Epithelial cell of prostate (primary cell): Measurements from ENCODE around the gene EFCAB8.
"Not testable (repeated sequence)": the region's sequence is repeated elsewhere in the genome, so short reads cannot be mapped to it uniquely, and the experiment has no call there.

ENCODE experiments used
- DNase-seq: peaks from one replicate; pipeline ENCODE4 v3.0.0-alpha.2; 2011; ENCODE audit warnings: low read depth, low spot score
- H3K27ac ChIP-seq: fragments of 450-650 bp; 2 replicates; pipeline ENCODE4 v1.5.1; 2017; ENCODE audit warnings: mild to moderate bottlenecking

EFCAB8 gene

DNA sequence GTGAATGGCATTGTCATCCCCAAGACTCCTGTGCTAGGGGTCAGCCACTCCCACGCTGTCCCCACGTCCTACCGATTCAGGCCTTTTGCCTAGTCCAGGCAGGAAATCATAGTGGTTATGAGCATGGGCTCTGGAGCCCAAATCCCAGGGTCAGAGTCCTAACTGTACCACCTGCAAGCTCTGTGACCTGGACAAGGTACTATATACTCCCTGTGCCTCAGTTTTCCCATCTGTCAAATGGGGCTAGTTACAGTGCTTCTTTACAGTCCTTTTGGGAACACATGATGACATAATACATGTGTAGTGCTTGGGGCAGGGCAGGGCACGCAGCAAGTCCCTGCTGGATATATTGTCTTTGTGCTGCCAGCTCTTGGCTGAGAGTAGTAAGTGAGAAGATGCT, 27.2 kb downstream of the EFCAB8 start:
- no peak overlapping the region for H3K27ac ChIP-seq
- no peak for DNase-seq

DNA sequence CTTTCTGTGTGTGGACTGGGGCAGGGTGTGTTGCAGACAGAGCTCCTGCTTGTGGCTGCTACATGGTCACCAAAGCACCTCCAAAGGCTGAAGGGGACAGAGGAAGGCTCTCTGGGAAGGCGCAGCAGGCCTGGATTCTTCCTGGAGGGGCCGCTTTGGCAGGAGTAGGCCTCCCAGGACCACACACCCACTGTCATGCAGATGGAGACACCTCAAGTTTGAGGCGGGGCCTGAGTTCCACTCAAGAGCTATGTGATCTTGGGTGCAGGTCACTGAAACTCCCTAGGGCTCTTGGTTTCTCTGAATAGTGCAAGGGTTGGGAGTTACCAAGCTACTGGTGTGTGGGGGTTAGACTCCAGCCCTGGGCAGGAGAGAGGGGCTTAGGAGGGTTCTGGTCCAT, 27.9 kb downstream of the EFCAB8 start:
- no peak for DNase-seq

DNA sequence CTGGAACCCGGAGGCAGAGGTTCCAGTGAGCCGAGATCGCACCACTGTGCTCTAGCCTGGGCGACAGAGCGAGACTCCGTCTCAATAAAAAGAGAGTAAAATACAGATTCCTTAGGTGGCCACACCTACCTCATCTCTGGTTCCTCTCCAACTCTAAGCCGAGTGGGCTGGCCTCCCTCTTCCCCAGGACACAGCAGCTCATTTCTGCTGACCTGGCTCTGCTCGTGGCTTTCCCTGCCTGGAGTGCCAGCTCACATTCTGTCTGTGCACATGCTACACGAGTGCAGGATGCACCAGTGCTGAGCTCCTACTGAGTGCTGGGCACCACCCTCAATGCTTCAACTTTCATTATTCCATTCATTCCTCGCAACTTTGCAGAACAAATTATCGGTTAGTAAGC, 28.8 kb downstream of the EFCAB8 start:
- no peak for DNase-seq
- H3K27ac ChIP-seq = no peak overlapping the region

More for the DNA sequence above, 27.9 kb downstream of the EFCAB8 start:
- H3K27ac ChIP-seq = no peak overlapping the region

DNA sequence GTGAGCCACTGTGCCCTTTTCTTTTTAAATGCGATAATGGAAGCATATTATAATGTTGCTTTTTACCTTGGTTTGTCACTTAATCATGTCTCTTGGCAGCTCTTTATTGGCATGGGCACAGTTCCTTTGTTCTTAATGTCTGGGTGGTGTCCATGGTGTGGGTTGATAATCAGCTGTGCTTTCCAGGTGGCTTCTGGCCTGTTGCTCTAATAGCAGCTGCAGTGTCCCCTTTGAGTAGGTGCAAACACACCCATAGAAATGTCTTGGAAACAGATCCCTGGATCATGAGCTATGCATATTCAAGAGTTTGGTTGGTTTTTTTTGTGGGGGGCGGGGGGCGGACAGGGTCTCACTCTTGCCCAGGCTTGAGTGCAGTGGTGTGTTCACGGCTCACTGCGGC, 29.9 kb downstream of the EFCAB8 start:
- H3K27ac ChIP-seq = no peak overlapping the region
- DNase-seq = no peak

DNA sequence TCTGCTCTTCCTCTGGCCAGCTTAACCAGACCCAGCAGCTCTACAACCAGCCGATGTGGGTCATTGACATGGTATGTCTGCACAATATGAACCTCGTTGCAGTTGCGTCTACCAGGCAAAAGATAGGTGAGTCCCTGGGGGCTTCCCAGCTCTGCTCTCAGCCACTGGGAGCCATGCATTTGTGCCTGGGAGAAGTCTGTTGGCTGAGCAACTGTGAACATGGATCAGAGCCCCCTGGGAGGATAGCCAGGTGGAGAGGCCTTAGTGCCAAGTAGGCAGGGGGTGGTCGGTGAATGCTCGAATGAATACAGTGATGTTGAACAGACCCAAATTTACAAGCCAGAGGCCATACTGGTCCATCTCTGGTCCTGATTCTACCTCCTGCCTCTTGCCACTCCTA, 30.6 kb downstream of the EFCAB8 start:
- no peak for DNase-seq
- H3K27ac ChIP-seq = no peak overlapping the region

DNA sequence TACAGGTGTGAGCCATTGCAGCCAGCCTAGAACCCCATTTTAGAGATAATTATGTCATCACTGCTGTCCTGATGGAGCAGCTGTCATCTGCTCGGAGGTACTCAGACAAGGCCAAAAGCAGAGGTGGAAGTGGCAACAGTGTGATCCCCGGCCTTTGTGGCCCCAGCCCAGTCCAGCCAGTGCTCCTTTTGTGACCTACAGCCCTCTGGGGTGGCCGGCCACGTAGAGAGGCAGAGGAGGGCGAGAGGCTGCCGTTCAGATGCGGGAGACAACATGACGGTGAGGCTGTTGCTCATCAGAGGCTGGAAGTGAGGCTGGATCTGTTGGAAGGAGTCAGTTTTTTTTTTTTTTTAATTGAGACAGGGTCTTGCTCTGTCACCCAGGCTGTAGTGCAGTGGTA, 32.8 kb downstream of the EFCAB8 start:
- no peak for DNase-seq

DNA sequence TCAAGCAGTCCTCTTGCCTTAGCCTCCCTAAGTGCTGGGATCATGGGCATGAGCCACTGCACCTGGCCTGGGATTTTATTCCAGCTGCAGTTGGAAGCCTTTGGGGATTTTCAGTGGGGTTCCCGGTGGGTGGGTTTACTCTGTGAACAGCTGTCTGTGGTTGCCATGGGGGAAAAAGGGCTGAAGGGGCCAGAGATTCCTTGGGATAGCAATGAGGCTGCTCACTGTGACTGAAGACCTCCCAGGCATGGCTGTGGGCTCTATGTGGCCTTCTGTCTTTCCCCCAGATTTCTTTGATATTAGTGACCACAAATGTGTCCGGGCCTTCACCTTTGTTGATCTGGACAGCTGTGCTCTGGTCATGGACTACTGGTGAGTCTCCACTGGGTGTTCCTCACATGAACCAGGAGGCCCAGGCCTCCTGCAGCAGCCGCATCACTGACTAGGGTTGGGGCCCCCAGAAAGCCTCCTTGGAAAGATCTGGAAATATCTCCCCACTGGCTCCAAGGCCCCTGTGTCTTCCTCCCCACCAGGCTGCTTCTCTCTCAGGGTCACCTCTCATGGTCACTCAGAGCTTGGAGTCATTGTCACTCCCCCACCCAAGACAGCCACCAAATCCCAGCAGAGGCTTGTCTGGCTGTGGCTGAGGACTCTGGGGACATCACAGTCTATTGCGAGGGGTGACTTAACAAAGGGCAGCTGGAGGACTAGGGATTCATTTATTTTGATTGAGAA, 33.4 kb downstream of the EFCAB8 start:
- H3K27ac ChIP-seq = no peak overlapping the region
- DNase-seq = no peak

More for the DNA sequence above, 32.8 kb downstream of the EFCAB8 start:
- H3K27ac ChIP-seq = no peak overlapping the region

DNA sequence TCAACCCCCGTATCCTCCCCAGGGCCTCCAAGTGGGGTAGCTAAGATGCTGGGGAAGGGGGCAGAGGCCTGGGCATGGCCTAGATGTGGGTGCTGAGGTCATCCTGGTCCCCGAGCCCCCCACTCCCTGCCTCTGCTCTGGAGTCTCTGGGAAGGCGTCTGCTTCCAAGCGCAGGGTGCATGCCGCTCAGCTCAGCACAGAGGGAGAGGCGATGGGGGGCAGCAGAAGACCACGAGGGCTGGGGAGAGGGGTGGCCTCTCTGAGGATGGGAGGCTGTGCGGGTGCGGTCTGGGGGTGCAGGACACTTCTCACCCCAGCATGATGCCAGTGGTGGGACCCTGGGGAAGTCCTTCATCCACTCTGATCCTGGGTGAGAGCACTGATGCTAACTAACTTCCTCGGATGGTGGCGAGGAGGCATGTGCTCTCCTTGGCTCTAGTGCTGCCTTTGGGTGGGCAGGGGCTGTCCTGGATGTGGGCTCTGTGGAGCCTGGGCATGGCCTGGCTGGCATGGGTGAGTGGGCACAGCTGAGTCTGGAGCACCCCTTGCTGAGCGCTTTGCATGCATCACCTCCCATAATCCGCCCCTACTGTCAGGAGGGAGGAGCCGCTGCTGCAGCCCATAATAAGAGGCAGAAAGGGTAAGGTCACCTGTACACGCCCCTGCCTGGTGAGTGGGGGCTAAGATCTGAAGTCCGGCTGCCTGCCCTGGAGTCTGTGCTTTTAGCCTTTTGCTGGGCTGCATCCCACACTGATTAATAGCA, 34.7 kb downstream of the EFCAB8 start:
- no peak overlapping the region for H3K27ac ChIP-seq
- DNase-seq = no peak

DNA sequence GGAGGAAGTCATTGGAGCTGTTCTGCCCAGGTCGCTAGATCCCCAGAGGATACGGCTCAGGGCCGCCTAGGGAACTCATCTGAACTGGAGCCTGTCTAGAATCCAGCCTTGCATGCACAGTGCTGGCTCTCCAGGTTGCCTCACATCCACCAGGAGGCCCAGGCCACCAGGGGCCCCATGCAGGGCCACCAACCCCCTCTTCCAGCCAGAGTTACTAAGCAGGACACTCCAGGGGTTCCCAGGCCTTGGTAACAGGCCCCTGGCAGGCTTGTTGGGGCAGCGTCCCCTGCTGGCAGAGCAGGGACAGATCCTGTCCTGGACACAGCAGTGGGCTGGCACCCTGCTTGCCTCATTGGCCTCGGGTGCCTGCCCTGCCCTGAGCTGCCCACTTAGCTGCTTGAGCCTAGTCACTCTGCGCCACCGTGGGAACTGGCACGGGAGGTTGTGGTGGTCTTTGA, 35.3 kb downstream of the EFCAB8 start:
- H3K27ac ChIP-seq = no peak overlapping the region
- DNase-seq = no peak

DNA sequence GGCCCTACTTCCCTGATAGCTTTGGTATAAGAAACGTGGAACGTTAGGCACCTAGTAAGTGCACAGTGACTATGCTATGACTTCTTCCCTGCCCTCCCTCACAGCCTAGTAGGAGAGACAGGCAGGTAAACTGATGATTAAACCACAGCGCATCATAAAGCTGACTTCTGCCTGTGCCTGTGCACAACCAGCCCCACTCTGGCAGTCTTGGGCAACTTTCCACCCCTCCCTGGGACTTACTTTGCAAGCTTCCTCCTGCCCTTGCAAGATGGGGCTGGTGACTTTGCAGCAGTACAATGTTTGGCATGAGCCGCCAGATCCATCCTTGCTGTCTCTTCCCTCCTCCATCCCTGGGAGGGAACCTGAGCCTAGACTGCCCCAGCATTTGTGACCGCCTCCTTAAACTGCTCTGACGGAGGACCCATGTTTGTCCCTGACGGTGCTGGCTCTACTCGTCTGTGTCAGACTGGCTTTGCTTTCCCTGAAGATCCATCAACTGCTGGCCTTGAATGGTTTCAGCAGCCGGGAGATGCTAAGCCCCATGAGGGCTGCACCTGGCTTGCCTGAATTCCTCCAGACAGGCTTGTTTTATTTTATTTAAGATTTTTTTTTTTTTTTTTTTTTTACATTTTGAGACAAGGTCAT, 36.1 kb downstream of the EFCAB8 start:
- no peak overlapping the region for H3K27ac ChIP-seq
- DNase-seq = peak; percentile 81

DNA sequence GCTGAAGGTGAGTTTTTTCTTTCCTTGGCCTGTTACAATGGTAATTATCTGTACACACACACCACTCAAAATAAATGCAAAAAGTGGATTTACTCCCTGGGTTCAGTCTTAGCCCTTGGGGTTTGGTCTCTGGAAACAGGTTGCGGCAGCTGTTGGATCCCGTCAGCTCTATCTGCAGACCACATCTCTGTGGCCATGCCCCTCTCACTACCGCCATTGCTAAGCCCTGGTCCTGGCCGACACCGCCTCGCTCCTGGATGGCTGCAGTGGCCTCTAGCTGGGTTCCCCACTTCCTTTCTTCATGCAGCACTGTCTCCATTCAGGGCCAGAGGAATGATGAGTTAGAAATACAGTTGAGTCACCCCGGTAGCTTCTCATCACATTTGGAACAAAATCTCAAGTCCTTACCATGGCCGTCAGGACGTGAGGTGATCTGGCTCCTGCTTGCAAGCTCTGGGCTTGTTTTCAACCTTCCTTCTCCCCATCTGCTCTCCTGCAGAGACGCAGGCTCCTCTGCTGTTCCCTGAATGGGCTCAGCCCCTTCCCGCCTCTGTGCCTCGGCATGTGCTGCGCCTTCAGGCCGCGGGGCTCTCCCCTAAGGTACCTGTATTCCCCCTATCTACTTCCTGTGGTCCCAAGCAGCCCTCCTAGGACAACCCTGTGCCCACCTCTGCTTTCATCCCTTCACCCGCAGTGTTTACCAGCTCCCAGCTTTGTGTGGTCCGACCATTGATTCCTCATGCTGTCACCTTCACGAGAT, 38.0 kb downstream of the EFCAB8 start:
- DNase-seq = no peak
- H3K27ac ChIP-seq = no peak overlapping the region

DNA sequence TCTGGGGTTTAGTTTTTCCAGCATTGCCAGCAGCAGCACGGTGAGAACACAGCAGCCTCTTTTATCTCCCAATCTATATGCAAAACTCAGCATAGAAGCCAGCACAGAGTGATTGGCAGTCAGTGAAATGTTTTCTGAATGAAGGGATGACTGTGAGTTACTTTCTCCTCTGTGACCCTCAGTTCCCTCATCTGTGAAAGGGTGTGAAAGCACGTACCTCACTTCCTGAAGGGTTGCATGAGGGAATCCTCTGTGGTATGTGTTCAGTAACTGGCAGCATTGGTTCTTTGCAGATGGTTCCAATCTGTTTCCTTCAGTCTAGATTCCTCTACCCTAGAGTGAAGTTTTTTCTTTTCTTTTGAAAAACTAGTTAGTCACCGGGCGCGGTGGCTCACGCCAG, 40.0 kb downstream of the EFCAB8 start:
- no peak overlapping the region for H3K27ac ChIP-seq
- no peak for DNase-seq

DNA sequence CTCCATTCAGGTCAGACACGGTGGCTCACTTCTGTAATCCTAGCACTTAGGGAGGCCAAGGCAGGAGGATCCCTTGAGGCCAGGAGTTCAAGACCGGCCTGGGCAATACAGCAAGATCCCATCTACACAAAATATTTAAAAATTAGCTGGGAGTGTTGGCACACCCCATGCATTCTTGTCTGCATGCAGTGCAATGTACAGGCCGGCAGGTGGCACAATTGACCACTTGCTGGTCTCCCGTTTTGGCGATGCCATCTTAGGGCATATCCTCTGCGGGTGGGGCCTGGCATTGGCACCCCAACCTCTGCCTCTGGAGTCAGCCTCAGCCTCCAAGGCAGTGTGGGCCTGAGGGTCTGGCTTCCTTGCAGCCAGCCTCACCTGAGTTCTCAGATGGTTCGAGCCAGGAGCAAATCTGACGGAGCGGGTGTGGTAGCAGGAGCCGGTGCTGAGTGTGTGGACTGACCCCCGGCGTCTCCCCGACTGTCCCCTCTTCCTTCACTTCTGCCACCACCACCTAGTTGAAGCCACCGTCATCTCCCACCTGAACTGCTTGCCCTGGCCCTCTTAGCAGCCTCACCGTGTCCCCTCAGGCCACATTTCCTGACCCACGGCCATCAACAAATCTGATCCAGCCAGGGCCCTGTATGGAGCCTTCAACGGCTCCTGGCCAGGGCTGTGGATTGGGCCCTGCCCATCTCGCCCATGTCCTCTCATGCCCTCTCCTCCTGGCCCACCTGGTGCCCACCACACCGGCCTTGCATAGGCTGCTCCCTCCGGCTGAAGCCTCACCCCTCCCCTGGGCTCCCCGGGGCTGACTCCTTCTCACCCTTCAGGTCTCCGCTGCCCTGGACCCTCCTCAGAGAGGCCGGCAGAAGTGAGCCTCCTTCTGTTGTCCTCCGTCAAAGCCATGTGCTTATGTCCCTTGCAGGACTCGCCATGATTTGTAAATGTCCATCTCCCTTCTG, 44.0 kb downstream of the EFCAB8 start:
- no peak overlapping the region for H3K27ac ChIP-seq
- no peak for DNase-seq

DNA sequence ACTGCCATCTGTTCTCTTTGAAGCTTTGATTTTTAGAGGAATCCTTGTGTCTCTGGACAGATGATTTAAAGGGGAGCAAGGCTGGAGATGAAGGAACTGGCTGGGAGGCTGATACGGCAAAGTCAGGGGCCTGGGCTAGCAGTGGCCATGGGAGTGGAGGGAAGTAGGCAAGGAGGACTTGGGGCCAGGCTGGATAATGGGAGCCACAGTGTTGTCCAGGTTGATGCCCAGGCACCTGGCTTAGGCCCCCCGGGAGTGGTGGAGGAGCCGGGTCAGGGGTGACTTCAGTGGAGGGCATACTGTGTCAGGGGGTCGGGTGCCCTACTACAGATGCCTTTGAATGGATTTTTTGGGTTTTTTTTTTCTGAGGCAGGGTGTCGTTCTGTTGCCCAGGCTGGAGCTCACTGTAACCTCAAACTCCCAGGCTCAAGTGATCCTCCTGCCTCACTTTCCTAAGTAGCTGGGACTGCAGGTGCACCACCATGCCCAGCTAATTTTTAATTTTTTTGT, 45.0 kb downstream of the EFCAB8 start:
- DNase-seq = no peak
- H3K27ac ChIP-seq = no peak overlapping the region

DNA sequence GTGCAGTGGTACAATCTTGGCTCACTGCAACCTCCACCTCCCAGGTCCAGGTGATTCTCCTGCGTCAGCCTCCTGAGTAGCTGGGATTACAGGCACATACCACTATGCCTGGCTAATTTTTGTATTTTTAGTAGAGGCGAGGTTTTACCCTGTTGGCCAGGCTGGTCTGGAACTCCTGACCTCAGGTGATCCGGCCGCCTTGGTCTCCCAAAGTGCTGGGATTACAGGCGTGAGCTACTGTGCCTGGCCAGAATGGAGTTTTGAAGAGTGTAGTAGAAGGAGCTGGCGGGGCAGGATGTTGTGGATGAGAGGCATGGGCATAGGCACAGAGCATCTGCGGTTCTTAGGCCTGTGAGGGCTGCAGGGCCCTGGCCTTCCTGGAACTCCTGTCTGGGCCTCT, 46.0 kb downstream of the EFCAB8 start:
- not testable (repeated sequence) for DNase-seq, H3K27ac ChIP-seq

DNA sequence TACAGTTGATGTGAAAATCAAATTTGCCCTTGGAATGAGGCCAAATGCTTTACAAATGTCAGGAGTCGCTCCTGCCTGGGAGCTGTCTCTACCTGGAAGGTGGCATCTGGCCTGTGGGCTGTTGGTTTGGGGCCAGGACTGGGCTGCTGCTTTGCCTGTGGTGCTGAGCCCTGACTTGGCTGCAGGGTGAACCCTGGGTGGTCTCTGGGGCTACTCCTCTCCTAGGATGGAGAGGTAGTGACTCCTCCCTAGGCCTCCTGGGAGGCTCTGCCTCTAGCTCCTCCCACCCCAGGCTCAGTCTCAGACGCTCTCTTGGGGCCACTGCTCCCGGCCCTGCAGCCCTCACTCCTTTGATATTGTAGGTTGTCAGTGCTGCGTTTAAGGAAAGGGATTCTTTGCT, 47.5 kb downstream of the EFCAB8 start:
- no peak overlapping the region for H3K27ac ChIP-seq
- DNase-seq = no peak

DNA sequence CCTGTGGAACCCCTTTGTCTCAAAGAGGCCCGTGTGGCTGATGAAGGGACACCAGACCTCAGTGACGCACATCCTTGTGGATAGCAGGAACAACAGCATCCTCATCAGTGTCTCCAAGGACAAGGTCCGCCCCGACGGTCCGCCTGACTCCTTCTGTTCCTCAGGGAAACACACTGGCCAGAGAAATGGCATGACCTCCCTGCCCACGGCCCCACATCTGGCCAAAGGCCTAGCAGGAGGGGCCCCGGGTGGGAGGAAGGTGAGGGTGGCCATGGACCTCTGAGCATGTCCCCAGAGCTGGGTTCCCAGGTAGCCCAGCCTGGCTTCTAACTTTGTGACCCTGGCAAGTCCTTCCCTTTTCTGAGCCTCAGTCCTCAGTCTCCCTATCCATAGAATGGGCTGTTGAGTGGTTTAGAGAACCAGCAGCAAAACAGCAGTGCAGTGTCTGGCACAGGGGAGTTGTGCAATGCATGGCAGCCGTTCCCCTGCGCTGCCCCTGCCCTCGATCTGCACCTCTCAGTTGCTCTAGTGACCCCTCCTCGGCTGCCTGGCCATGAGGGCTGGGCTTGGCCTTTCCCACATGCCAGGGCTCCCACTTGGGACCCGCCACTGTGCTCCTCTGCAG, 48.3 kb downstream of the EFCAB8 start:
- H3K27ac ChIP-seq = no peak overlapping the region
- no peak for DNase-seq

DNA sequence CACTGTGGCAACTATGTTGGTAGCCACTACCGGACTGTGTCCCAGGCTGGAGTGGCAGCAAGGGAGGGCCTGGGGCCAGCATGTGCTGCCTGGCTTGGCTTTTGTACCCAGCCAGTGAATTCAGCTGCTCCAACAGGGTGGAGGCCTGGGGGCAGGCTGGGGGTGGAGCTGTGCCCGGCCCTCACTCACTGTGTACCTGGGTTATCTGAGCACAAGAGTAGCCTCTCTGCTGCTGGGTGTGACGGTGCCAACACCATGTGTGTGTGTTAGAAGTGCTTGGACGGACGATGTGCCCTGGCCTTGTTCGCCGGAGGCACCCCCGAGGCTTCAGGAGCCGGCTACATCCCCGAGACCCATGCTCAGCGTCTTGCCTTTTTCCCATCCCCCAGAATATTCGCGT, 49.2 kb downstream of the EFCAB8 start:
- no peak overlapping the region for H3K27ac ChIP-seq
- DNase-seq = no peak
